Measurements from ENCODE around the gene CYP2C19.
"Not testable (repeated sequence)": the region's sequence is repeated elsewhere in the genome, so short reads cannot be mapped to it uniquely, and the experiment has no call there.

The CYP2C19 gene

DNA sequence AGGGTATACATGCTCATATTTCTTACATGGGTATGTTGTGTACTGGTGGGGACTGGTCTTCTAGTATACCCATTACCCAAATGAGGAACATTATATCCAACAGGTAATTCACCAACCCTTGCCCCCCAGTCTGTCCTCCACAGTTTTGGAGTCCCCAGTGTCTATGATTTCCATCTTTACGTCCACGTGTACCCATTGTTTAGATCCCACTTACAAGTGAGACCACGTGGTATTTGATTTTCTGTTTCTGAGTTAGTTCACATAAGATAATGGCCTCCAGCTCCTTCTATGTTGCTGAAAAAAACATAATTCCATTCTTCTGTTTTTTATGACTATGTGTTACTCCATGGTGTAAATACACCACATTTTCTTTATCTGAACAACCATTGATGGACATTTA, 126.6 kb downstream of the CYP2C19 start:
- DNase-seq: no peak

GRCh38 chr10:94890264-94891022, 128.0 kb downstream of the CYP2C19 start:
- no peak for DNase-seq

DNA sequence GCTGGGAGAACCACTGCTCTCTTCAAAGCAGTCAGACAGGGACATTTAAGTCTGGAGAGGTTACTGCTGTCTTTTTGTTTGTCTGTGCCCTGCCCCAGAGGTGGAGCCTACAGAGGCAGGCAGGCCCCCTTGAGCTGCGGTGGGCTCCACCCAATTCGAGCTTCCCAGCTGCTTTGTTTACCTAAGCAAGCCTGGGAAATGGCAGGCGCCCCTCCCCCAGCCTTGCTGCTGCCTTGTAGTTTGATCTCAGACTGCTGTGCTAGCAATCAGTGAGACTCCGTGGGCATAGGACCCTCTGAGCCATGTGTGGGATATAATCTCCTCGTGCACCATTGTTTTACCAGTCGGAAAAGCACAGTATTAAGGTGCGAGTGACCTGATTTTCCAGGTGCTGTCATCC, 135.9 kb downstream of the CYP2C19 start:
- DNase-seq: not testable (repeated sequence)

- DNase-seq: no peak
Measured at GRCh38 chr10:94902080-94902479, 139.6 kb downstream of the CYP2C19 start.

- no peak for DNase-seq
Measured at GRCh38 chr10:94902570-94902969, 140.1 kb downstream of the CYP2C19 start.
